RKO (cell line): ENCODE data around the gene EML5.
A peak's percentile ranks its signal among the peaks of the same experiment; 100 is the strongest.
"Not testable (repeated sequence)": the region's sequence is repeated elsewhere in the genome, so short reads cannot be mapped to it uniquely, and the experiment has no call there.

ENCODE experiments used
- DNase-seq: peaks from one replicate; pipeline ENCODE4 v3.0.0-alpha.2; 2016; ENCODE audit warnings: low spot score

Gene EML5

GRCh38 chr14:88802596-88802995 lies 9.8 kb upstream of the EML5 start:
- DNase-seq, result no peak

- DNase-seq, result no peak
Observed at GRCh38 chr14:88799522-88799921, 6.8 kb upstream of the EML5 start.

GRCh38 chr14:88798156-88798555 lies 5.4 kb upstream of the EML5 start:
- no peak for DNase-seq

- DNase-seq, result no peak
Observed at GRCh38 chr14:88793259-88793625, 489 bp upstream of the EML5 start.

GRCh38 chr14:88791629-88792472 lies 902 bp downstream of the EML5 start:
- DNase-seq, result peak; percentile 22

- no peak for DNase-seq
Observed at GRCh38 chr14:88791252-88791621, 1.5 kb downstream of the EML5 start.

GRCh38 chr14:88790501-88791251 lies 2.1 kb downstream of the EML5 start:
- DNase-seq, result no peak

- not testable (repeated sequence) for DNase-seq
Observed at GRCh38 chr14:88789573-88789972, 3.2 kb downstream of the EML5 start.

GRCh38 chr14:88786715-88787114 lies 6.0 kb downstream of the EML5 start:
- DNase-seq, result no peak

- DNase-seq, result no peak
Observed at GRCh38 chr14:88785911-88786310, 6.8 kb downstream of the EML5 start.

- DNase-seq, result no peak
Observed at GRCh38 chr14:88775532-88775931, 17.2 kb downstream of the EML5 start.

- DNase-seq, result no peak
Observed at GRCh38 chr14:88770736-88771135, 22.0 kb downstream of the EML5 start.

GRCh38 chr14:88765130-88765529 lies 27.6 kb downstream of the EML5 start:
- DNase-seq, result no peak

- no peak for DNase-seq
Observed at GRCh38 chr14:88753873-88754272, 38.9 kb downstream of the EML5 start.

- DNase-seq, result no peak
Observed at GRCh38 chr14:88750945-88751344, 41.8 kb downstream of the EML5 start.

GRCh38 chr14:88750413-88750812 lies 42.3 kb downstream of the EML5 start:
- DNase-seq, result no peak

- no peak for DNase-seq
Observed at GRCh38 chr14:88749139-88749538, 43.6 kb downstream of the EML5 start.

GRCh38 chr14:88748288-88748687 lies 44.5 kb downstream of the EML5 start:
- no peak for DNase-seq

- no peak for DNase-seq
Observed at GRCh38 chr14:88746052-88746451, 46.7 kb downstream of the EML5 start.

GRCh38 chr14:88737245-88737644 lies 55.5 kb downstream of the EML5 start:
- no peak for DNase-seq

- DNase-seq, result no peak
Observed at GRCh38 chr14:88733121-88733520, 59.6 kb downstream of the EML5 start.

GRCh38 chr14:88729159-88729558 lies 63.6 kb downstream of the EML5 start:
- DNase-seq, result peak; percentile 45

- peak; percentile 64 for DNase-seq
Observed at GRCh38 chr14:88727057-88727456, 65.7 kb downstream of the EML5 start.

GRCh38 chr14:88710709-88711108 lies 82.0 kb downstream of the EML5 start:
- no peak for DNase-seq
